Measurements from ENCODE around the gene NUP54. TPM values are rescaled to one million over a fixed set of nuclear protein-coding genes. Genes with fewer than 3 reads are reported as not detected.

NUP54 gene
- total RNA-seq, 2 donors from 2014 or later = 20.0 to 23.0 TPM

DNA sequence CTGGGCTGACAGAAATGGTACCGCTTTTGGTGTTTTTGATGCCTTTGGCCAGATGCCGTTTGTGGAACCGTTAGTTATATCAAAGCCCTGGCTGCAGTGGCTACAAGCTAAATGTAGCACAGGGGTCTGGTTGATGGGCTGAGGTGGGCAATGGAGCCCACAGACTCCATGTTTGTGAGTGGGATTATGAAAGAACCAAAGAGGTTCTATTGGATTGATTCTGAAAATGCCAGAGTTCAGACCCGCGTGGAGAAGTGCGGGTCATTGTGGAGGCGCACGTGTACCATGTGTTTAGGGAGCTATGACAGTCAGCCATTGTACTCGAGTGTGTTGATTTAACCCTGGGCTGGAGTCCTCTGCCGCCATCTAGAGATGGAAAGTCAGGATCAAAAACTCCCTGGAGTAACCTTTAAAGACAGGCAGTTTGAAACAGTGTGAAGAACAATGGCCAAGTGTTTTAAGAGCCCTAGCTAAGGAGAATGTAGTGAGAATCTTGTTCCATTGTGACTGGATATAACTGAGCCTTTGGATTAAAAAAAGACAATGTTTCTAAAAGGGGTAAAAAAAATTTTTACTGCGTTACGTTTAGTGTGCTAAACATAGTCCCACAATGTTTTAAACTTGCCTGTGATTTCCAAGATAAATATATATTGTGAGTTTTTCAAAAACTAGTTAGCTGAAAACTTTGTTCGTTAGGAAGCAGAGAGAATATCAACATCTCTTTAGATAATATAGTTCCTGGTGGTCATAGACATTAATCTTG, 61.0 kb downstream of the NUP54 start:
- intact Hi-C loops (cut with DNase I) = loop anchor here in 1 of 2 donors (1.0 kb wide), 1 partner anchor 92 kb away; no protein-coding TSS in a partner anchor
- peak; percentile 89 for ATAC-seq
- DNase-seq = peak; percentile 28

DNA sequence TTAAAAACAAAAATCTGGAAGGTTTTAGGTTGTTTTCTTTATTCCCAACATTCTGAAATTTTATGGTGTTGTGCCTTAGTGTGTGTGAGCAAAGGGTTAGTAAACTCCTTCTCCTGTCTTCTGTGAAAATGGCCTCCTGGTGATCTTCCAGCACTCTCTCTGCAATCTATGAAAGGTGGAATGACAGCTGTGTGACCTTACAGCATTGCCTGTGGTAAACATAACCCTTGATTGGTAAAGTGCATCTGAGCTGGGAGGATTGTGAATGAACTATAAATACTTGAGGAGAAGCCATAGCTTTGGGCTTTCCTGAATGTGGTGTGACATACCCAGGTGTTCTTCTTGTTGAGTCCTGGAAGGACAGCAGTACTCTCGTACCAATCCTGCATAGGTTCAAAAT, 63.7 kb downstream of the NUP54 start:
- DNase-seq (no peak), ATAC-seq (no peak)
- intact Hi-C loops (cut with DNase I) = no loop called here

DNA sequence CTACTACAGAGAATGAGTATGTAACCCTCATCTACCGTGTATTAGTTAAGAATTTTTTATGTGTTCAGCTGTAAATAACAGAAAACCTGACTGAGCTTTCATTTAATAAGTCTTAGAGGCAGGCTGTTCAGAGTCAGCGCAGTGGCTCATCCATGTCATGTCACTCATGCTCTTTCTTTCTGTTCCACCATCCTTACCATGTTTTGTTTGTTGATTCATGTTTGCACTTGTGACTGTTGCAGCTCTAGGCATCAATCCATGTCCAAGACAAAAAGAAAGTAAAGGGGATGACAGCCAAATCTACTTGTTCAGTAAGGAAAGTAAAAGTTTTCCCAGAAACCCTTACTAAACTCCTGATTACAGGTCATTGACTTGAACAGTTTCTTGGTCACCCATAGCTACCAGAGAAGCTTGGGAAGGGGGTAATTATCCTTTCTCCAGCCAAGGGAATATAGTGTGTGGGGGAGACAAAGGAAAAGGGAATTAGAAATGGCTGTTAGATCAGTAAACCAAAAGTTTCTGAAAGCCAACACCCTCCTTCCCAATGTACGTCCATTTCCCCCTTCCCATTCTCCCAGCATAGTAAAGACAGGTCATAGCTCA, 64.7 kb downstream of the NUP54 start:
- no peak for DNase-seq
- ATAC-seq = no peak
- intact Hi-C loops (cut with DNase I) = no loop called here

DNA sequence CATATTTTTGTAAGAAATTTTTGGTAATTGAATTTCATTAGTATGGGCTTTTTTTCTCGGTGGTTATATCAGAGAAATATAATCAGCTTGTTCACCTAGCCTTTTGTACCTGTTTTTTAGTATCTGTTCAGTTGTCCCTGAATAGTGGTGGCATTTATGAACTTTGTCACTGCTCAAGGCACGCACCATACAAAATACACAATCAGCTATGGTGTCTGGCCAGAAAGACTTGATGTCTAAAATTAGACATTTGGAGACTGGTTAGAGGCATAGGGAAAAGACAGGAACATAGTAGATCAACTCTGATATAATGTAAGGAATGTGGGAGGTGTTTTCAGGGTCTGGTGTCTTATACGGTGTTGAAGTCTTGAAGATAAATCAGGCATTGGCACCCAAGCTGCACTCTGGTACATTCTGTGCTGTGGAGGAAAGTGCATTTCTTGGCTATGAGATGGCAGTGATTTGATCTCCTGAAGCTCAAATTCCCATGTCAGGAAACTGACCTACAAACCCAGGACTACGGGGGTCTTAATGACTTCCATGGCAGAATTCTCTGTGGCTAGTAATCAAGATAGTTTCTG, 70.1 kb downstream of the NUP54 start:
- ATAC-seq (no peak), DNase-seq (no peak)
- intact Hi-C loops (cut with DNase I) = no loop called here

DNA sequence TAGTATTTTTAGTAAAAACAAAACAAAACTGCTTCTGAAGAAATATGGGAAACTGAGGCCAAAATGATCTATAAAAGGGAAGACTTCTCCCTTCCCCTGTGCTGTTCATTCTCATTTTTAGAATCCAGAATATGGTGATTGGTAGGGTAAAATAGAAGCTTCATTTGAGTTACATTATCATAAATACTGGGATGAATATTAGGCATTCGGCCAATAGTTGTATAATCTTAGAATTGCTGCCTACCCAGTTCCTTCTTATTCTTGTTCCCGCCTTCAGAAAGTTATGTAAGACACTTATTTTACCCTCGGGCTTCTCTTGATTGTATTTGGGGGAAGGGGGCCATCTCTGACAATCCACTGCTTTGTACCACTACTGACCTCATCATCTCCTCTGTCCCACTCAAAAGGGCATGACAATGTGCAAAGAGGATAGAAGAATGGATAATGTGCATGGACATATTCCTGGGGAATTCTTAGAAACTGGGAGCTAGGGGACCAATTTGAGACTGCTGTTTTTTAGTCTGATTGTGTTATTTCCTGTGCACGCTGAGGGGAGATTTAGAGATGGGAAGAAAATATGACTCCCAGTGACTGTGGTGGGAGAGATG, 73.1 kb downstream of the NUP54 start:
- intact Hi-C loops (cut with DNase I) = no loop called here
- no peak for ATAC-seq
- DNase-seq = no peak

DNA sequence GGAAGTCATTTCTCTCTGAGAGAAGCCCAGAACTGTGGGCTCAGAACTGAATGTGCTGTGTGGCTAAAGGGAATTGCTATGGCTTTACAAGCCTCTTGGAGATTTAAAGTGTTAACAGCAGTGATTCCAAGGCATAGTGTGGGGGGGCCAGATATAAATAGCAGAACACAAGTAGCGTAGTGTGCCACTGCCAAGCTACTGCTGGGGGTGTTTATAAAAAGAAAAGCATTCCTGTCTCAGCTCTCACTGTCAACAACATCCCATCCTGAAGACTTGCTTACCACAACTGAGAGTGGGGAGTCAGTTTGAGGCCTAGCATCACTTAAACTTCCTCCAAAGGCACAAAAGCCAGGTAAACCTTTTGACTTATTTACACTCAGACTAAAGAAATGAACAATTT, 73.7 kb downstream of the NUP54 start, which contains the start of gene ART3:
Gene ART3, plus strand, starts transcription at position 242 of the 400 bp plus-strand sequence. CDS start 1,181 bp downstream, outside the sequence.
- peak; percentile 91 to 96 for ATAC-seq
- intact Hi-C loops (cut with DNase I) = no loop called here
- DNase-seq = no peak

DNA sequence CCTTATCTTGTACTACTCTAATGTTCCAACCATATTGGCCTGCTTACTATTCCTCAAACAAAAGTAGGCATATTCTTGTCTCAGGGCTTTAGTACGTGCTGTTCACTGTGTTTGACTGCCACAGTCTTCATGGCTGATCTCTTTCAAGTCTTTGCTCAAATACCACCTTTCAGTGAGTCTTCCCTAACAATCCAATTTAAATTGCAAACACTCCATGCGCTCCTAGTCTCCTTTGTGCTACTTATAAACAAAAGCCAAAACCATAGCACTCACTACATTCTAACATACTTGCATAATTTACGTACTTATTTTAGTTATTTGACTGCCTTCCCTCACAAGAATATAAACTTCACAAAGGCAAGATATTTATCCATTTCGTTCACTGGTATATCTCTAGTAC, 75.4 kb downstream of the NUP54 start:
- ATAC-seq = no peak
- DNase-seq = no peak
- intact Hi-C loops (cut with DNase I) = no loop called here

DNA sequence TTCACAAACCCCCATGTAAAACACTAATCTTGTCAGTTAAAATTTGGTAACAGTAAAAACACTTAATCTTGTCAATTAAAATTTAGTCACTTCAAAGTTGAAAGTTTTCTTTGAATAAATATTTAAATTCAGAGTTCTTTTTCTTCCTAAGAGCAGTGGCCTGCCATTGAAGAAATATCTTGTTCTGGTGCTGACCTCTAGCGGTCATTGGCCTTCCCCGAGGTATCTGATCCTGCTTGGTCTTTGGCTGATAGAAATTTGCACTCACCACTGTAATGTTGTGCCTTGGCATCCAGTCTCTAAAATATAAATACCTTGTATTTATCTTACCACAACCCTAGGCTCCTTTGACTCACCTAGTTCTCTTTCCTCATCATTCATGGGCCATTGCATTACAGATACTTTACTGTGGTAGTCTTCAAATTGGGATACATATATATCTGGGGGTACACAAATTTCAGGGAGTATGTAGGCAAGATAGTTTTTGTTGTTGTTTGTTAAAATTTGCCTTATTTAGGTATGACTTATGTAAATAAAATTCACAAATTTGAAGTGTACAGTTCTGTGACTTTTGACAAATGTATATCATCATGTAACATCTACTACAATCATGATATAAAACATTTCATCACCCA, 80.4 kb downstream of the NUP54 start:
- DNase-seq = peak; percentile 75

DNA sequence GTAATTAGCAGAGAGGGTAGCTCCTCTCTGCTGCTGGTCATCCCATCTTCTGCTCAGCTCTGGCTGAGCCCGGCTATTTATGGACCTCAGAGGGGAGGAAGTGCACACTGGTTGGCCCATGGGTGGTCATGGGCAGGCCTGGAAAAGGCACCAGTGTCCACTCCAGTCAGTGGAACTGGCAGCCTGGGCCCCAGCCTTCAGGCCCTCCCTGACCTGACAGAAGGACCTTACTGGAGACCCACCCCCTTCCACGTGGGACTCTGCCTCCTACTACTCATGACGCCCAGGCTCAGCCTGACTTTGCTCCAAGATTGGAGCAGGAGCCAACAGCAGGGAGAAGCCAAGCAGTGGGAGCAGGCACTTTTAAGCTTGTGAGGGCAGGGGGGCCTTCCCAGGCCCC, 81.7 kb downstream of the NUP54 start:
- intact Hi-C loops (cut with DNase I) = loop anchor here (2.0 kb wide), 2 partner anchors 70 to 72 kb away; no protein-coding TSS in a partner anchor
- no peak for DNase-seq
- no peak for ATAC-seq

More for the DNA sequence above, 80.4 kb downstream of the NUP54 start:
- intact Hi-C loops (cut with DNase I) = loop anchor here (2.0 kb wide), 2 partner anchors 71 to 73 kb away; no protein-coding TSS in a partner anchor
- ATAC-seq = peak; percentile 70 to 85

Other genes with a start within 250 kb of the NUP54 start
- not detected for gene PPEF2, start 245.9 kb downstream of the NUP54 start, total RNA-seq
- gene NAAA, start 207.4 kb downstream of the NUP54 start, total RNA-seq = 10 to 100 TPM; 12.3 to 13.8 TPM
- 10 to 100 TPM; 21.0 to 31.6 TPM for gene SDAD1, start 157.5 kb downstream of the NUP54 start, total RNA-seq
- gene CXCL9, start 140.9 kb downstream of the NUP54 start, total RNA-seq = under 1 TPM; 0.38 to 0.50 TPM
- under 1 TPM; 0.27 to 0.76 TPM for gene CXCL10, start 124.9 kb downstream of the NUP54 start, total RNA-seq
- gene CXCL11, start 112.3 kb downstream of the NUP54 start, total RNA-seq = under 1 TPM in 1 of 2 donors, not detected in 1; 0.16 TPM
- 10 to 100 TPM; 23.4 to 41.2 TPM for gene ART3, start 73.7 kb downstream of the NUP54 start, total RNA-seq
- 100 to 1,000 TPM; 102 to 112 TPM for gene SCARB2, start 65.4 kb upstream of the NUP54 start, total RNA-seq
- gene FAM47E, start 103.3 kb upstream of the NUP54 start, total RNA-seq = 1 to 10 TPM; 2.2 to 2.9 TPM
- 10 to 100 TPM; 27.2 to 36.7 TPM for gene STBD1, start 158.3 kb upstream of the NUP54 start, total RNA-seq